Measurements from ENCODE around the gene EPHB6. TPM values are rescaled to one million over a fixed set of nuclear protein-coding genes. Genes with fewer than 3 reads are reported as not detected.

EPHB6 gene
- total RNA-seq (2021; ENCODE audit: unreplicated experiment) = 12.6 TPM
- 9.2 and 9.3 TPM in 2 replicates for polyA plus RNA-seq (2012)
- Bru-seq, nascent RNA = percentile 34 among the genes with signal in this experiment
- percentile 43 among the genes with signal in this experiment for BruChase-seq, experiment 1, labeled RNA remaining after a 6-hour chase
- BruChase-seq, experiment 2, labeled RNA remaining after a 2-hour chase = percentile 38 among the genes with signal in this experiment
- long read RNA-seq, partial matches to known transcripts = 14 of 25 reads
- long read RNA-seq, other reads (novel, unspliced or antisense) = 11 of 25 reads

DNA sequence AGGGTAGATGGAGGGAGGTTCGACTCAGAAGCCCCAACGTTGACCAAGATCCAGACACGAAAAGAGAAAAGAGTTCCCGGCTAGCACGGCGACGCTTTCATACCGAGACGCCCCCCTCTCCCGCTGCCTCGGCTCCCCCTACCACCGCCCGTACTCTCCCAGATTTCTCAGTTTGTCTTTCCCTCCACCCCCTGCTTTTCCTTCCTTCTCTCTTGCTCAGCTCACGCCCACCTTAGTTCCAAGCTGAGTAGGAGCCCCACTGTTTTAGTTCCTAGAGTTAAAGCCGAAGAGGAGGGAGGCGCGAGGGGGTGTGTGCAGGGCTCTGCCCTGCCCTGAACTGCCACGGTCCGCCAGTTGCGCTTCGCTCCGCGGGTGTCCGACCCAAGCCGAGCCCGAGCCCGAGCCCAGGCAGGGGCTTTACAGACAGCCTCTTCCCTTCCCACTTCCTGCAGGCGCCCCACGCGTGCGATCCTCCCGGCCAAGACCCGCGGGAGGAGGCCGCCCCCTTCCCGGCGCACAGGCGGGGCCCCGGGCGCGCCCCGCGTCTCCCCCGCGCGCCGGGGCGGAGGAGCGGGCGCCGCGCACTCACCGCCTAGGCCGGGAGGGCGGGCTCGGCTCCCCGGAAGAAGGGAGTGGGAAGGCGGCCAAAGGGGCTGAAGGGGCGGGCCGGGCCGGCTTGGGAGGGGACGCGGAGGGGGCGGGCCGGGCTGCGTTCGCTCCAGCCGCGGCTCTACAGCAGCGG lies at the start of gene EPHB6:
Gene EPHB6 (plus strand): TSS at position 705 of the 742 bp plus-strand sequence. CDS start 8,152 bp downstream, outside the sequence.
- Histone ChIP-seq H3K27me3 (ENCODE audit: insufficient read depth, low read length) (no peaks in the 10 kb centered on the region), H3K4me3 (replicated peaks in 1 of 2; ENCODE audit: low read depth in 1 of 2, low read length in 2 of 2) (peak within 1 kb of the TSS; percentile 76), H3K9me2 (ENCODE audit: insufficient read depth) (no peaks in the 10 kb centered on the region), H4K20me1 (ENCODE audit: insufficient read depth) (no peaks in the 10 kb centered on the region), H3K4me1 (ENCODE audit: control insufficient read depth in 1 of 2, insufficient read depth in 2 of 2, low read length in 2 of 2) (peaks cover 10 to 17% of the 10 kb centered on the region in 2 experiments), H3K79me2 (ENCODE audit: insufficient read depth, low read length) (no peaks in the 10 kb centered on the region), H3K9ac (ENCODE audit: low read length) (peak within 1 kb of the TSS; percentile 54), H2AFZ (ENCODE audit: low read depth, low read length, poor library complexity, severe bottlenecking) (peak within 1 kb of the TSS; percentile 66), H3K27ac (ENCODE audit: low read depth, low read length) (peak within 1 kb of the TSS; percentile 68), H3K9me3 (ENCODE audit: control insufficient read depth in 1 of 2, insufficient read depth in 1 of 2, low read depth in 1 of 2, low read length in 2 of 2) (no peaks in the 10 kb centered on the region), H3K36me3 (ENCODE audit: control insufficient read depth in 1 of 2, insufficient read depth in 2 of 2, low read length in 2 of 2) (no peaks in the 10 kb centered on the region), H3K4me2 (ENCODE audit: low read length) (peak within 1 kb of the TSS; percentile 90)
- no TSS peak for BruUV-seq (replicated peaks)
- ChIA-PET RAD21 (ENCODE audit: low non-redundant PET in 1 of 2, low total read pairs in 2 of 2, uncharacterized antibody in 2 of 2, unreplicated experiment in 2 of 2) (interaction anchor here in 1 of 2 experiments (1.0 kb wide), 1 partner anchor 12 kb away, joined by 3 read pairs; no protein-coding TSS in a partner anchor), POLR2A (no interaction called here), CTCF (interaction anchor here (0.6 to 1.7 kb wide), 11 partner anchors 11 to 361 kb away, joined by 3 to 12 read pairs (median 3); no protein-coding TSS in a partner anchor)
- ATAC-seq = peak; percentile 80
- TF ChIP-seq FOSL1 (IDR thresholded peaks at IDR 0.05; ENCODE audit: low read depth) = no peak
- TF ChIP-seq ZNF274 (IDR thresholded peaks at IDR 0.05; ENCODE audit: low read depth, low read length) = no peak
- no peak for TF ChIP-seq CEBPB (IDR thresholded peaks at IDR 0.05; ENCODE audit: low read depth)
- no peak for TF ChIP-seq EGR1 (IDR thresholded peaks at IDR 0.05; ENCODE audit: low read depth)
- peak; percentile 55 for TF ChIP-seq ZFX (IDR thresholded peaks at IDR 0.05)
- TF ChIP-seq, protein P1, sequence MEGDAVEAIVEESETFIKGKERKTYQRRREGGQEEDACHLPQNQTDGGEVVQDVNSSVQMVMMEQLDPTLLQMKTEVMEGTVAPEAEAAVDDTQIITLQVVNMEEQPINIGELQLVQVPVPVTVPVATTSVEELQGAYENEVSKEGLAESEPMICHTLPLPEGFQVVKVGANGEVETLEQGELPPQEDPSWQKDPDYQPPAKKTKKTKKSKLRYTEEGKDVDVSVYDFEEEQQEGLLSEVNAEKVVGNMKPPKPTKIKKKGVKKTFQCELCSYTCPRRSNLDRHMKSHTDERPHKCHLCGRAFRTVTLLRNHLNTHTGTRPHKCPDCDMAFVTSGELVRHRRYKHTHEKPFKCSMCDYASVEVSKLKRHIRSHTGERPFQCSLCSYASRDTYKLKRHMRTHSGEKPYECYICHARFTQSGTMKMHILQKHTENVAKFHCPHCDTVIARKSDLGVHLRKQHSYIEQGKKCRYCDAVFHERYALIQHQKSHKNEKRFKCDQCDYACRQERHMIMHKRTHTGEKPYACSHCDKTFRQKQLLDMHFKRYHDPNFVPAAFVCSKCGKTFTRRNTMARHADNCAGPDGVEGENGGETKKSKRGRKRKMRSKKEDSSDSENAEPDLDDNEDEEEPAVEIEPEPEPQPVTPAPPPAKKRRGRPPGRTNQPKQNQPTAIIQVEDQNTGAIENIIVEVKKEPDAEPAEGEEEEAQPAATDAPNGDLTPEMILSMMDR (IDR thresholded peaks at IDR 0.05 in 2 of 3, conservative IDR thresholded peaks at IDR 0.05 in 1 of 3; ENCODE audit: borderline replicate concordance in 1 of 3, insufficient read depth in 1 of 3, low read depth in 2 of 3, low read length in 2 of 3) = no peak
- TF ChIP-seq POLR2A (IDR thresholded peaks at IDR 0.05; ENCODE audit: borderline replicate concordance, extremely low read depth, insufficient read depth, insufficient read length) = no peak
- peak; percentile 58; the same call in 1 of the 2 replicates for TF ChIP-seq POLR2AphosphoS5 (IDR thresholded peaks at IDR 0.05; ENCODE audit: low read depth, low read length)
- DNase-seq (ENCODE audit: low read depth, low spot score) = no peak
- intact Hi-C loops (cut with micrococcal nuclease) = loop anchor here (1.0 to 10.0 kb wide), 3 partner anchors 12 to 360 kb away; no protein-coding TSS in a partner anchor
